ENCODE measurements around the gene BNIP5.

DNA sequence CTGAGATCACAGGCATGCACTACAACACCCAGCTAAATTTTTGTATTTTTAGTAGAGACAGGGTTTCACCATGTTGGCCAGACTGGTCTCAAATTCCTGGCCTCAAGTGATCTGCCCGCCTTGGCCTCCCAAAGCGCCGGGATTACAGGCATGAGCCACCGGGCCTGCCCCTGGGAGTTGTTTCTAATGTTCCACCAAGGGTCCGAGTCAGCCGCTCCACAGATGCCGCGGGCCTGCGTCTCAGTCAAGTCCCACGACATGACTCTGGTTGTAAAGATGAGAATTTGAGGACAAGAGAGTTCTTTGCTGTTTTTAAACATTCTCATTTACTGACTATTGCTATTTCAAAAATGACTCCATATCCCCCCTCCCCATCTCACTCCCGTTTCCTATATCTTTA, 30.8 kb downstream of the BNIP5 start:
- TF ChIP-seq, protein P1, sequence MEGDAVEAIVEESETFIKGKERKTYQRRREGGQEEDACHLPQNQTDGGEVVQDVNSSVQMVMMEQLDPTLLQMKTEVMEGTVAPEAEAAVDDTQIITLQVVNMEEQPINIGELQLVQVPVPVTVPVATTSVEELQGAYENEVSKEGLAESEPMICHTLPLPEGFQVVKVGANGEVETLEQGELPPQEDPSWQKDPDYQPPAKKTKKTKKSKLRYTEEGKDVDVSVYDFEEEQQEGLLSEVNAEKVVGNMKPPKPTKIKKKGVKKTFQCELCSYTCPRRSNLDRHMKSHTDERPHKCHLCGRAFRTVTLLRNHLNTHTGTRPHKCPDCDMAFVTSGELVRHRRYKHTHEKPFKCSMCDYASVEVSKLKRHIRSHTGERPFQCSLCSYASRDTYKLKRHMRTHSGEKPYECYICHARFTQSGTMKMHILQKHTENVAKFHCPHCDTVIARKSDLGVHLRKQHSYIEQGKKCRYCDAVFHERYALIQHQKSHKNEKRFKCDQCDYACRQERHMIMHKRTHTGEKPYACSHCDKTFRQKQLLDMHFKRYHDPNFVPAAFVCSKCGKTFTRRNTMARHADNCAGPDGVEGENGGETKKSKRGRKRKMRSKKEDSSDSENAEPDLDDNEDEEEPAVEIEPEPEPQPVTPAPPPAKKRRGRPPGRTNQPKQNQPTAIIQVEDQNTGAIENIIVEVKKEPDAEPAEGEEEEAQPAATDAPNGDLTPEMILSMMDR (IDR thresholded peaks at IDR 0.05; ENCODE audit: low read depth, low read length, missing input control), result no peak
- no peak for TF ChIP-seq GABPA (IDR thresholded peaks at IDR 0.05 in 1 of 2, conservative IDR thresholded peaks at IDR 0.05 in 1 of 2)

Measured in liver (tissue), 3 donors.